Right atrium auricular region (tissue), 2 donors: ENCODE results near the gene PRRG1. TPM values are rescaled to one million over a fixed set of nuclear protein-coding genes. Genes with fewer than 3 reads are reported as not detected.
"Not testable (repeated sequence)": the region's sequence is repeated elsewhere in the genome, so short reads cannot be mapped to it uniquely, and the experiment has no call there.

Experiments
- DNase-seq: peaks from one replicate; pipeline ENCODE4 v3.0.0-alpha.2; 2019; ENCODE audit warnings: low spot score
- H3K27ac ChIP-seq, 2 donors: fragments of 200-600 bp; sonication (generic); 1 replicate in 1 of 2; 2 replicates in 1 of 2; pipeline ENCODE4 v1.5.1; 2016 to 2019
- H3K27me3 ChIP-seq, 2 donors: fragments of 200-600 bp; sonication (generic); one replicate each; pipeline versions ENCODE4 v1.5.1 to v1.6.0; 2017 to 2019
- H3K36me3 ChIP-seq: fragments of 200-600 bp; sonication (generic); one replicate; pipeline ENCODE4 v1.5.1; 2016
- H3K4me1 ChIP-seq, 2 donors: fragments of 200-600 bp; sonication (generic); one replicate each; pipeline versions ENCODE4 v1.5.1 to v1.6.0; 2017 to 2019
- H3K4me3 ChIP-seq, 2 donors: fragments of 200-600 bp; sonication (generic); 1 replicate in 1 of 2; 2 replicates in 1 of 2; pipeline ENCODE4 v1.5.1; 2017 to 2019; ENCODE audit warnings: mild to moderate bottlenecking in 1 of 2, moderate library complexity in 1 of 2
- H3K9me3 ChIP-seq, 2 donors: fragments of 200-600 bp; sonication (generic); one replicate each; pipeline ENCODE4 v1.5.1; 2019
- total RNA-seq, 2 donors: library from RNA; depleted of rRNA; stranded (reverse); fragments of >200 nt; gene quantifications; one replicate each; pipeline ENCODE4 v1.1.0, GENCODE V29; 2016
- TF ChIP-seq, protein P1 (sequence below), 2 donors: fragments of 200-600 bp; sonication (generic); IDR thresholded peaks; one replicate each; pipeline ENCODE4 v1.5.1; 2019; ENCODE audit warnings: antibody characterized with exemption in 2 of 2

Gene PRRG1
- 10 to 100 TPM; 15.0 to 17.4 TPM for total RNA-seq

DNA sequence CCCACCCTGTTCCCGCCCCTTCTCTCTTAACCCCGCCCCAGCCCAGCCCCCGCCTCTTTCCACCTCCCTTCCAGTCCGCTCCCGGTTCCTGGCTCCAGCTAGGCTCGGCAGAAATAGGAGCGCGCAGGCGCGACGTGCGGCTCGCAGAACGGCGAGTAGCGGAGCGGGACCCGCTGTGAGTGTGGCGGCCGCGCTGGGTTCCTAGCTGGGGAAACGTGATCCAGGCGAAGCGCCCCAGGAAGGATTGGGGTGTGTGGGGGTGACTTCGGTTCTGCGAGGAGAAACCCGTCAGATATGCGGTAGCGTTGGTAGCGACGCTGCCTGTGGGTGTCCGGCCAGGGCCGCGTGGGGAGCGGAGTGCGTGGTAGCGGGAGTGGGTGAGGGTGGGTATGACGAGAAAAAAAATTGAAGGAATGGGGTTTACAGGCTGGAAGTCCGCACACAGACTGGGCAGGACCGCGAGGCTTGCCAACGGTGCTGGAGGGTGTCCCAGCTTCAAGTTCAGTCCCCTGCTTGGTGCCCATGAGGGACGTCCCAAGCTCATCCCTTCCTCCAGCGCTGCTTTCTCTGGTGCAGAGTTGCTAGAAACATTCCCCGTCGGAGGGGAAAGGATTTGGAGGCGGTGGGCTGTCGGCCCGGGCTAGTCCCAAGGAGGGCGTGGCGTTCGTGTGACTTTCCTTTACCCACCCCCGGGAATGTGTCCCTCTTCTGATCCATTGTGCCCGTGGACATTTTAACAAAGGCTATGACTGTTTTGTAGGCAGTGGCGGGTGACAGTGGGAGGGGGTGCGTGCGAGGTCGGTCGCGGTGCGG lies at the start of gene PRRG1:
PRRG1 (plus strand) TSS at position 144 of the 813 bp plus-strand sequence. CDS start 56,886 bp downstream, outside the sequence.
- Histone ChIP-seq H3K36me3 (no peaks in the 10 kb centered on the region), H3K4me1 (no peaks in the 10 kb centered on the region), H3K27ac (peak within 1 kb of the TSS; percentile 81 to 86), H3K27me3 (no peaks in the 10 kb centered on the region), H3K4me3 (peak within 1 kb of the TSS; percentile 55 to 62), H3K9me3 (no peaks in the 10 kb centered on the region)
- peak; percentile 75 for DNase-seq
- TF ChIP-seq, protein P1, sequence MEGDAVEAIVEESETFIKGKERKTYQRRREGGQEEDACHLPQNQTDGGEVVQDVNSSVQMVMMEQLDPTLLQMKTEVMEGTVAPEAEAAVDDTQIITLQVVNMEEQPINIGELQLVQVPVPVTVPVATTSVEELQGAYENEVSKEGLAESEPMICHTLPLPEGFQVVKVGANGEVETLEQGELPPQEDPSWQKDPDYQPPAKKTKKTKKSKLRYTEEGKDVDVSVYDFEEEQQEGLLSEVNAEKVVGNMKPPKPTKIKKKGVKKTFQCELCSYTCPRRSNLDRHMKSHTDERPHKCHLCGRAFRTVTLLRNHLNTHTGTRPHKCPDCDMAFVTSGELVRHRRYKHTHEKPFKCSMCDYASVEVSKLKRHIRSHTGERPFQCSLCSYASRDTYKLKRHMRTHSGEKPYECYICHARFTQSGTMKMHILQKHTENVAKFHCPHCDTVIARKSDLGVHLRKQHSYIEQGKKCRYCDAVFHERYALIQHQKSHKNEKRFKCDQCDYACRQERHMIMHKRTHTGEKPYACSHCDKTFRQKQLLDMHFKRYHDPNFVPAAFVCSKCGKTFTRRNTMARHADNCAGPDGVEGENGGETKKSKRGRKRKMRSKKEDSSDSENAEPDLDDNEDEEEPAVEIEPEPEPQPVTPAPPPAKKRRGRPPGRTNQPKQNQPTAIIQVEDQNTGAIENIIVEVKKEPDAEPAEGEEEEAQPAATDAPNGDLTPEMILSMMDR (IDR thresholded peaks at IDR 0.05), result no peak

DNA sequence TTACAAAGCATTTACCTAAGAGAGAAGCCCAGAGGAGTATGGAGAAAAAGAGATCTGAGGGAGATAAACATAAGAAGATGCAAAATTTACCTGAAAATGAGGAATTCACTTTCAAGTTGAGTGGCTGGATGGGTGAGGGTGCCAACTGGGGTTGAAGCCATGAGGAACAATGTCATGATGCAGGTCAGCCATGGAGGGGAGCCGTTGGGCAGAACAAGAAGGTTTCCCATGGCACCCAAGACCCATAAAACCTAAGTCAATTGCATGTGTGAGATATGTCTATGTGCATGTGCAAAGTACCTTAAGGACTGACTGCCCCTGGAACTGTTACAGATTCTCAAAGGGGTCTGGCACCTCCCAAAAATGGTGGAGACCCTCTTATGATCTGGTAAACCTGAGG lies 46.6 kb upstream of the PRRG1 start:
- TF ChIP-seq, protein P1 (IDR thresholded peaks at IDR 0.05), result peak; percentile 11 to 55
- Histone ChIP-seq H3K9me3 (no peaks in the 10 kb centered on the region), H3K36me3 (no peaks in the 10 kb centered on the region), H3K27me3 (no peaks in the 10 kb centered on the region), H3K4me1 (no peaks in the 10 kb centered on the region), H3K27ac (no peak overlapping the region), H3K4me3 (no peak overlapping the region)
- DNase-seq, result no peak

DNA sequence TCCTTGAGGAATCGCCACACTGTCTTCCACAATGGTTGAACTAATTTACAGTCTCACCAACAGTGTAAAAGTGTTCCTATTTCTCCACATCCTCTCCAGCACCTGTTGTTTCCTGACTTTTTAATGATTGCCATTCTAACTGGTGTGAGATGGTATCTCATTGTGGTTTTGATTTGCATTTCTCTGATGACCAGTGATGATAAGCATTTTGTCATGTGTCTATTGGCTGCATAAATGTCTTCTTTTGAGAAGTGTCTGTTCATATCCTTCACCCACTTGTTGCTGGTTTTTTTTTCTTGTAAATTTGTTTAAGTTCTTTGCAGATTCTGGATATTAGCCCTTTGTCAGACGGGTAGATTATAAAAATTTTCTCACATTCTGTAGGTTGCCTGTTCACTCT lies 43.9 kb upstream of the PRRG1 start:
- not testable (repeated sequence) for H3K27ac ChIP-seq, DNase-seq, H3K4me1 ChIP-seq, H3K27me3 ChIP-seq, H3K9me3 ChIP-seq, H3K4me3 ChIP-seq, H3K36me3 ChIP-seq

DNA sequence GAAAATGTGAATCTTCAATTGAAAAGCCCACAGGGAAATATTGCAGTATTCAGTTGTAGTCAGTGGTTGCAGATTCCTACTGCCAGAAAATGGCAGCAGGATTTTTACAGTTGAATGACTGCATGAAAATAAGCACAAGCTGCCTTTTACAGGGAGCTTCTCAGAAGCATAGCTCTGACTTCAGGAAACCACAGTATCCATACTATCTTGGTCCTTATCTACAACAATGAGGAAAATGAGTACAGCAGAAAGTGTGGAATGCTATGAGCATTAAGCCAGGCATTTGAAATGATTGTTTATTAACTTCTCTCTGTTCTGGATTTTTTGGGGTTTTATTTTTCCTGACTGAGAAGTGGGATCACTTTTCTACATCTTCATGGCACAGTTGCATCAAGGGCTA lies 34.6 kb upstream of the PRRG1 start:
- Histone ChIP-seq H3K4me3 (no peak overlapping the region), H3K4me1 (no peaks in the 10 kb centered on the region), H3K9me3 (no peaks in the 10 kb centered on the region), H3K36me3 (no peaks in the 10 kb centered on the region), H3K27me3 (no peaks in the 10 kb centered on the region), H3K27ac (no peak overlapping the region)
- TF ChIP-seq, protein P1 (IDR thresholded peaks at IDR 0.05), result no peak
- DNase-seq, result no peak

DNA sequence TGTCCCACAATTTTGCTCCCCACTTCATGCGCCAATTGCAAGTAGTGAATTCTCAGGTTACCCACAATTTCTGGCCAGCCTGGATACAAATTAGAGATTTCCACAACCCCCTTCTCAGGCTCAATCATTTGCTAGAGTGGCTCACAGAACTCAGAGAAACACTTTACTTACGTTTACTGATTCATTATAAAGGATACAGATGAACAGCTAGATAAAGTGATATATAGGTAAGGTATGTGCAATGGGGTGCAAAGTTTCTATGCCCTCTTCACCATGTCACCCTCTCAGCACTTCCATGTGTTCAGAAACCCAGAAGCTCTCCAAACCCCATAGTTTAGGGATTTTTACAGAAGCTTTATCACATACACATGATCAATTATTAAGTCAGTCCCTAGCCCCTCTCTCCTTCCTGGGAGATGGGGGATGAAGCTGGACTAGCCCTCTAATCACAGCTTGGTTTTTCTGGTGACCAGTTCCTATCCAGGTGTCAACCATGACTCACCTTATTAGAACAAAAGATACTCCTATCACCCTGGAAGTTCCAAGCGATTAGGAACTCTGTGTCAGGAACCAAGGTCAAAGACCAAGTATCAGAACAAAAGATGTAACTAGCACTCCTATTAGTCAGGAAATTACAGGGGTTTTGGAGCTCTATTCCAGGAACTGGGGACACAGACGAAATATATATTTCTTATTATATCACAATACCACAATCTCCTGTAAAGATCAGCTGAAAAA lies 33.5 kb upstream of the PRRG1 start:
- no peaks in the 10 kb centered on the region for H3K9me3 ChIP-seq
- TF ChIP-seq, protein P1 (IDR thresholded peaks at IDR 0.05), result no peak
- no peaks in the 10 kb centered on the region for H3K27me3 ChIP-seq
- no peak overlapping the region for H3K27ac ChIP-seq
- H3K4me1 ChIP-seq, result no peaks in the 10 kb centered on the region
- H3K4me3 ChIP-seq, result no peak overlapping the region
- no peaks in the 10 kb centered on the region for H3K36me3 ChIP-seq
- DNase-seq, result no peak

DNA sequence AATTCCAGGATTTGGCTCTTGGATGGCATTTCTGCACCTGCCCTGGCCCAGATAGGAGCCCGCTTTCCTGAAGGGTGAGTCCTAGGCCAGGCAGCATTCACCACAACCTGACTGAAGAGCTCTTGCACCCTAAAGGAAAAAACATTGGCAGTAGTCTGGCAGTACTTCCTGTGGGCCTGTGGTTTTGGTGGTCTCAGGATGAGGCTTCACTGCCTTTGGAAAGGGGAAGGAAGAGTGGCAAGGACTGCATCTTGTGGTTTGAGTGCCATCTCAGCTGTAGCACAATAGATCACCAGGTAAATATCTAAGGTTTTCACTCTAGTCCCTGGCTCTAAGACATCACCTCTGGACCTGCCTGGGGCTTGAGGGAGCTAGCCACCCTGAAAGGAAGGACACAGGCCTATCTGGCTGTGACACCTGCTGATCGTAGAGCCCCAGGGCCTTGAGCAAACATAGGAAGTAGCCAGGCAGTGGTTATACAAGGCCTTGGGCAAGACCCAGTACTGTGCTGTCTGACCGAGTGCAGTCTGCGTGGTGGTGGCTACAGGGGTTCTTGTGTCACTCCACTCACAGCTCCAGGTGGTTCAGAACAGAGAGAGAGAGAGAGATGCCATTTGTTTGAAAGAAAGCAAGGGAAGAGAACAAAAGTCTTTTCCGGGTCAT lies 28.5 kb upstream of the PRRG1 start:
- H3K9me3 ChIP-seq, result no peaks in the 10 kb centered on the region
- H3K36me3 ChIP-seq, result no peaks in the 10 kb centered on the region
- H3K4me3 ChIP-seq, result no peak overlapping the region
- no peaks in the 10 kb centered on the region for H3K4me1 ChIP-seq
- no peaks in the 10 kb centered on the region for H3K27me3 ChIP-seq
- H3K27ac ChIP-seq, result no peak overlapping the region
- DNase-seq, result no peak
- TF ChIP-seq, protein P1 (IDR thresholded peaks at IDR 0.05), result no peak
